ENCODE data around the gene ZMIZ1. TPM values are rescaled to one million over a fixed set of nuclear protein-coding genes. Genes with fewer than 3 reads are reported as not detected.

Gene ZMIZ1
- polyA plus RNA-seq, 3 donors from 2014 or later = 1.2 to 9.5 (median 1.8) TPM

GRCh38 chr10:79349766-79350406 is 281.1 kb downstream of the ZMIZ1 start:
- Mint-ChIP-seq H3K4me1 (peaks cover 38 to 42% of the 10 kb centered on the region in 2 donors), H3K27me3 (ENCODE audit: low read depth in 3 of 3) (peaks cover 0 to 4% (median 2%) of the 10 kb centered on the region in 3 donors), H3K4me3 (peak overlapping the region in 4 of 5 donors; percentile 0 to 83 (median 27))

GRCh38 chr10:79350407-79351154 is 281.8 kb downstream of the ZMIZ1 start:
- Mint-ChIP-seq H3K4me1 (peaks cover 42 to 43% of the 10 kb centered on the region in 2 donors), H3K9me3 (no peaks in the 10 kb centered on the region), H3K36me3 (peaks cover 21 to 36% (median 26%) of the 10 kb centered on the region in 3 donors), H3K27ac (peak overlapping the region in 3 of 6 donors; percentile 18 to 87 (median 20)), H3K4me3 (peak overlapping the region in 2 of 5 donors; percentile 0 to 5), H3K27me3 (ENCODE audit: low read depth in 3 of 3) (peaks cover 0 to 2% (median 2%) of the 10 kb centered on the region in 3 donors)
- DNase-seq = no peak

More at GRCh38 chr10:79349766-79350406, 281.1 kb downstream of the ZMIZ1 start:
- Mint-ChIP-seq H3K9me3 (no peaks in the 10 kb centered on the region), H3K27ac (peak overlapping the region; percentile 20 to 89 (median 80)), H3K36me3 (peaks cover 16 to 31% (median 19%) of the 10 kb centered on the region in 3 donors)
- DNase-seq = no peak

- H3K4me3 Mint-ChIP-seq = no peak overlapping the region
- H3K9me3 Mint-ChIP-seq = no peaks in the 10 kb centered on the region
- peaks cover 0 to 4% (median 2%) of the 10 kb centered on the region in 3 donors for H3K27me3 Mint-ChIP-seq (ENCODE audit: low read depth in 3 of 3)
- H3K27ac Mint-ChIP-seq = no peak overlapping the region
- no peak for DNase-seq
- H3K36me3 Mint-ChIP-seq = peaks cover 23 to 42% (median 27%) of the 10 kb centered on the region in 3 donors
- peaks cover 48 to 51% of the 10 kb centered on the region in 2 donors for H3K4me1 Mint-ChIP-seq
Measured at GRCh38 chr10:79351332-79351731, 282.6 kb downstream of the ZMIZ1 start.

- H3K27ac Mint-ChIP-seq = peak overlapping the region in 1 of 6 donors; percentile 74
- no peak overlapping the region for H3K4me3 Mint-ChIP-seq
- H3K36me3 Mint-ChIP-seq = peaks cover 23 to 48% (median 33%) of the 10 kb centered on the region in 3 donors
- H3K9me3 Mint-ChIP-seq = no peaks in the 10 kb centered on the region
- H3K4me1 Mint-ChIP-seq = peaks cover 45 to 53% of the 10 kb centered on the region in 2 donors
- peaks cover 0 to 4% (median 2%) of the 10 kb centered on the region in 3 donors for H3K27me3 Mint-ChIP-seq (ENCODE audit: low read depth in 3 of 3)
- no peak for DNase-seq
Measured at GRCh38 chr10:79352035-79352877, 283.5 kb downstream of the ZMIZ1 start.

GRCh38 chr10:79353000-79353406 is 284.2 kb downstream of the ZMIZ1 start:
- H3K36me3 Mint-ChIP-seq = peaks cover 23 to 48% (median 34%) of the 10 kb centered on the region in 3 donors
- no peak for DNase-seq
- H3K27ac Mint-ChIP-seq = peak overlapping the region in 2 of 6 donors; percentile 58 to 65
- H3K4me1 Mint-ChIP-seq = peaks cover 45 to 52% of the 10 kb centered on the region in 2 donors
- H3K9me3 Mint-ChIP-seq = no peaks in the 10 kb centered on the region
- H3K27me3 Mint-ChIP-seq (ENCODE audit: low read depth in 3 of 3) = peaks cover 0 to 4% (median 2%) of the 10 kb centered on the region in 3 donors
- no peak overlapping the region for H3K4me3 Mint-ChIP-seq

GRCh38 chr10:79353726-79354125 is 285.0 kb downstream of the ZMIZ1 start:
- peaks cover 41 to 45% of the 10 kb centered on the region in 2 donors for H3K4me1 Mint-ChIP-seq
- H3K27ac Mint-ChIP-seq = peak overlapping the region in 4 of 6 donors; percentile 19 to 65 (median 42)
- no peak overlapping the region for H3K4me3 Mint-ChIP-seq

GRCh38 chr10:79354141-79354540 is 285.4 kb downstream of the ZMIZ1 start:
- H3K4me1 Mint-ChIP-seq = peaks cover 39 to 41% of the 10 kb centered on the region in 2 donors

More at GRCh38 chr10:79353726-79354125, 285.0 kb downstream of the ZMIZ1 start:
- no peaks in the 10 kb centered on the region for H3K9me3 Mint-ChIP-seq
- H3K36me3 Mint-ChIP-seq = peaks cover 23 to 48% (median 34%) of the 10 kb centered on the region in 3 donors
- peaks cover 0 to 4% (median 0%) of the 10 kb centered on the region in 3 donors for H3K27me3 Mint-ChIP-seq (ENCODE audit: low read depth in 3 of 3)
- DNase-seq = no peak

GRCh38 chr10:79354615-79355014 is 285.8 kb downstream of the ZMIZ1 start:
- Mint-ChIP-seq H3K4me1 (peaks cover 36% of the 10 kb centered on the region in 2 donors), H3K4me3 (no peak overlapping the region), H3K27me3 (ENCODE audit: low read depth in 3 of 3) (peaks cover 0 to 4% (median 0%) of the 10 kb centered on the region in 3 donors), H3K9me3 (no peaks in the 10 kb centered on the region), H3K36me3 (peaks cover 23 to 48% (median 34%) of the 10 kb centered on the region in 3 donors), H3K27ac (peak overlapping the region in 3 of 6 donors; percentile 37 to 55 (median 51))
- DNase-seq = no peak

More at GRCh38 chr10:79354141-79354540, 285.4 kb downstream of the ZMIZ1 start:
- peaks cover 0 to 4% (median 0%) of the 10 kb centered on the region in 3 donors for H3K27me3 Mint-ChIP-seq (ENCODE audit: low read depth in 3 of 3)
- H3K4me3 Mint-ChIP-seq = no peak overlapping the region
- H3K36me3 Mint-ChIP-seq = peaks cover 23 to 48% (median 34%) of the 10 kb centered on the region in 3 donors
- no peak for DNase-seq
- peak overlapping the region in 4 of 6 donors; percentile 32 to 51 (median 42) for H3K27ac Mint-ChIP-seq
- H3K9me3 Mint-ChIP-seq = no peaks in the 10 kb centered on the region

GRCh38 chr10:79355420-79356017 is 286.8 kb downstream of the ZMIZ1 start:
- Mint-ChIP-seq H3K36me3 (peaks cover 24 to 47% (median 29%) of the 10 kb centered on the region in 3 donors), H3K4me3 (peak overlapping the region in 1 of 5 donors; percentile 1), H3K4me1 (peaks cover 30 to 33% of the 10 kb centered on the region in 2 donors), H3K27ac (peak overlapping the region in 2 of 6 donors; percentile 69 to 75), H3K9me3 (no peaks in the 10 kb centered on the region), H3K27me3 (ENCODE audit: low read depth in 3 of 3) (peaks cover 0 to 4% (median 0%) of the 10 kb centered on the region in 3 donors)
- DNase-seq = no peak

GRCh38 chr10:79356104-79356503 is 287.3 kb downstream of the ZMIZ1 start:
- Mint-ChIP-seq H3K9me3 (no peaks in the 10 kb centered on the region), H3K4me1 (peaks cover 30 to 33% of the 10 kb centered on the region in 2 donors), H3K36me3 (peaks cover 29 to 50% (median 29%) of the 10 kb centered on the region in 3 donors), H3K27me3 (ENCODE audit: low read depth in 3 of 3) (peaks cover 0 to 4% (median 0%) of the 10 kb centered on the region in 3 donors), H3K27ac (peak overlapping the region in 3 of 6 donors; percentile 33 to 74 (median 57)), H3K4me3 (no peak overlapping the region)
- DNase-seq = no peak

GRCh38 chr10:79357180-79357579 is 288.4 kb downstream of the ZMIZ1 start:
- no peak for DNase-seq
- peaks cover 35 to 42% of the 10 kb centered on the region in 2 donors for H3K4me1 Mint-ChIP-seq
- H3K36me3 Mint-ChIP-seq = peaks cover 29 to 45% (median 29%) of the 10 kb centered on the region in 3 donors

GRCh38 chr10:79358811-79359210 is 290.0 kb downstream of the ZMIZ1 start:
- H3K27me3 Mint-ChIP-seq (ENCODE audit: low read depth in 3 of 3) = peaks cover 0 to 2% (median 0%) of the 10 kb centered on the region in 3 donors
- H3K9me3 Mint-ChIP-seq = no peaks in the 10 kb centered on the region
- H3K27ac Mint-ChIP-seq = no peak overlapping the region
- DNase-seq = no peak
- H3K36me3 Mint-ChIP-seq = peaks cover 23 to 37% (median 23%) of the 10 kb centered on the region in 3 donors
- H3K4me1 Mint-ChIP-seq = peaks cover 27 to 35% of the 10 kb centered on the region in 2 donors
- no peak overlapping the region for H3K4me3 Mint-ChIP-seq

More at GRCh38 chr10:79357180-79357579, 288.4 kb downstream of the ZMIZ1 start:
- H3K4me3 Mint-ChIP-seq = no peak overlapping the region
- peaks cover 0 to 4% (median 0%) of the 10 kb centered on the region in 3 donors for H3K27me3 Mint-ChIP-seq (ENCODE audit: low read depth in 3 of 3)
- H3K27ac Mint-ChIP-seq = no peak overlapping the region
- no peaks in the 10 kb centered on the region for H3K9me3 Mint-ChIP-seq

Measured in immature natural killer cell (primary cell).